Fibroblast of gingiva (primary cell): ENCODE data around the gene TLL1.
A peak's percentile ranks its signal among the peaks of the same experiment; 100 is the strongest.

Experiments used
- DNase-seq: peaks from one replicate; pipeline ENCODE4 v3.0.0-alpha.2; 2011; ENCODE audit warnings: low read depth

The TLL1 gene

GRCh38 chr4:165872461-165873297 is at the start of gene TLL1:
TSS of gene TLL1 (plus strand) at chr4:165873237. CDS start at chr4:165873905, 668 bp downstream.
- no peak for DNase-seq

- DNase-seq = no peak
These were observed 46.9 kb upstream of the TLL1 start for GRCh38 chr4:165826166-165826565.

GRCh38 chr4:165827018-165827417 is 46.0 kb upstream of the TLL1 start:
- DNase-seq = no peak

GRCh38 chr4:165828928-165829327 is 44.1 kb upstream of the TLL1 start:
- DNase-seq = no peak

- DNase-seq = no peak
These were observed 38.9 kb upstream of the TLL1 start for GRCh38 chr4:165834116-165834515.

GRCh38 chr4:165838575-165838974 is 34.5 kb upstream of the TLL1 start:
- no peak for DNase-seq

GRCh38 chr4:165839615-165840333 is 33.3 kb upstream of the TLL1 start:
- no peak for DNase-seq

- DNase-seq = no peak
These were observed 30.4 kb upstream of the TLL1 start for GRCh38 chr4:165842684-165843083.

- DNase-seq = no peak
These were observed 28.9 kb upstream of the TLL1 start for GRCh38 chr4:165844161-165844560.

- no peak for DNase-seq
These were observed 21.8 kb upstream of the TLL1 start for GRCh38 chr4:165851256-165851655.

GRCh38 chr4:165855191-165855590 is 17.8 kb upstream of the TLL1 start:
- no peak for DNase-seq

- DNase-seq = no peak
These were observed 11.7 kb upstream of the TLL1 start for GRCh38 chr4:165861363-165861762.

- DNase-seq = no peak
These were observed 8.8 kb upstream of the TLL1 start for GRCh38 chr4:165864271-165864670.

GRCh38 chr4:165866019-165866650 is 6.9 kb upstream of the TLL1 start:
- no peak for DNase-seq

- DNase-seq = no peak
These were observed 5.1 kb upstream of the TLL1 start for GRCh38 chr4:165867961-165868360.

- DNase-seq = peak; percentile 21
These were observed 448 bp downstream of the TLL1 start for GRCh38 chr4:165873298-165874071.

- no peak for DNase-seq
These were observed 1.2 kb downstream of the TLL1 start for GRCh38 chr4:165874072-165874790.

GRCh38 chr4:165874791-165875371 is 1.8 kb downstream of the TLL1 start:
- DNase-seq = no peak

- DNase-seq = no peak
These were observed 2.4 kb downstream of the TLL1 start for GRCh38 chr4:165875446-165875845.

- DNase-seq = peak; percentile 81
These were observed 4.2 kb downstream of the TLL1 start for GRCh38 chr4:165877286-165877685.

GRCh38 chr4:165879641-165880040 is 6.6 kb downstream of the TLL1 start:
- DNase-seq = peak; percentile 7
